Left ventricle myocardium inferior (tissue), 1 donor: ENCODE data around the gene MEIS3. TPM values are rescaled to one million over a fixed set of nuclear protein-coding genes. Genes with fewer than 3 reads are reported as not detected.

Source experiments
- DNase-seq: peaks from one replicate; pipeline ENCODE4 v3.0.0-alpha.2; 2020
- H3K27ac ChIP-seq: fragments of 200-600 bp; replicated peaks from 2 replicates; pipeline ENCODE4 v1.8.0; 2021
- H3K27me3 ChIP-seq: fragments of 200-600 bp; 2 replicates; pipeline ENCODE4 v1.8.0; 2021; ENCODE audit warnings: low read depth
- H3K36me3 ChIP-seq: fragments of 200-600 bp; 2 replicates; pipeline ENCODE4 v1.8.0; 2021
- H3K4me1 ChIP-seq: fragments of 200-600 bp; 2 replicates; pipeline ENCODE4 v1.8.0; 2021
- H3K4me3 ChIP-seq: fragments of 200-600 bp; 2 replicates; pipeline ENCODE4 v1.8.0; 2021; ENCODE audit warnings: mild to moderate bottlenecking, moderate library complexity
- H3K9me3 ChIP-seq: fragments of 200-600 bp; replicated peaks from 2 replicates; pipeline ENCODE4 v1.8.0; 2021
- intact Hi-C: fragments of 100-400 bp; cut with micrococcal nuclease; formaldehyde crosslinking; loops from one replicate; pipeline ENCODE4 v1.11.0; 2022
- total RNA-seq: library from RNA; stranded (reverse); fragmentation: NEBNext Ultra II Directional; extraction: Animal tissue kit (Norgen Biotek cat#: 25700); gene quantifications from one replicate; pipeline ENCODE4 v1.2.1, GENCODE V29; 2021
- TF ChIP-seq, protein P1 (sequence below): fragments of 200-600 bp; IDR thresholded peaks from 2 replicates; pipeline ENCODE4 v1.8.0; 2021; ENCODE audit warnings: antibody characterized with exemption, mild to moderate bottlenecking, borderline replicate concordance
- donor health status: DM: no; HTN: yes; CAD: no; lungs with severe emphysema.

Gene MEIS3
- total RNA-seq, 1 donor from 2014 or later = 3.2 TPM

DNA sequence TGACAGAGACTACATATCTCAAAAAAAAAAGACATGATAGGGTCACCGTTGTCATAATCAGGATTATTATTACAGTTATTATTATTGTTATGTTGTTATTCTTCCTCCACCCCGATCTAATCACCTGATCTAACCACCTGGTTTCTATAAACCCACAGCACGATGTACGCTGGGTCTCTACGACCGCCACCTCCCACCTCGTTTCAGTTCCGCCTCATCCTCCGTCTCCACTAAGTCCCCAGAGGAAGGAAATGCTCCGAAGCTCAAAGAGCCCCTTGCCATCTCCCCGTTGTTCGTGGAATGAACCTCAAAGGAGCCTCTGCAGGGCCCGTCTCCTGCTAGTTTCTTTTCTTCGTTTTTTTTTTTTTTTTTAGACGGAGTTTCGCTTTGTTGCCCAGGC is 15.9 kb upstream of the MEIS3 start:
- H3K27me3 ChIP-seq = peaks cover 88% of the 10 kb centered on the region
- intact Hi-C loops = no loop called here

DNA sequence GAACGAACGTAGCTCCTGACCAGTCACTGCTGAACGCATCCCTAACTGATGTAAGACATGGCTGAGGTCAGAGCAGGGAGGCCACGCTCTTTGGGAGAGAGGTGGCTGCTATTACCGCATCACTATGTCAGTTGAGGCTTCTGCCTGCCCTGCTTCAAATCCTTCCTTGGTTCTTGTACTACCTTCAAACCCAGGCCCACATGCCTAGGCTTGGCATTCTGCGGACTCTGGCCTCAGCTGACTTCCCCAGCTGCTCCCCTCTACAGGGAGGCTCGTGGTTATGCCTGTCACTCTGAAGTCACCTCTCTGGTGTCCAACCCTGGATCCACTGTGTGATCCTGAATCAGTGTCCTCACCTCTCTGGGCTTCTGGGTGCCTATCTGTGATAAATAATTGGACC is 14.8 kb upstream of the MEIS3 start:
- no peak for DNase-seq
- H3K9me3 ChIP-seq = no peaks in the 10 kb centered on the region
- peaks cover 98% of the 10 kb centered on the region for H3K27me3 ChIP-seq
- H3K36me3 ChIP-seq = no peaks in the 10 kb centered on the region
- H3K4me3 ChIP-seq = no peak overlapping the region
- intact Hi-C loops = no loop called here
- no peak overlapping the region for H3K27ac ChIP-seq
- H3K4me1 ChIP-seq = peaks cover 17% of the 10 kb centered on the region
- TF ChIP-seq, protein P1, sequence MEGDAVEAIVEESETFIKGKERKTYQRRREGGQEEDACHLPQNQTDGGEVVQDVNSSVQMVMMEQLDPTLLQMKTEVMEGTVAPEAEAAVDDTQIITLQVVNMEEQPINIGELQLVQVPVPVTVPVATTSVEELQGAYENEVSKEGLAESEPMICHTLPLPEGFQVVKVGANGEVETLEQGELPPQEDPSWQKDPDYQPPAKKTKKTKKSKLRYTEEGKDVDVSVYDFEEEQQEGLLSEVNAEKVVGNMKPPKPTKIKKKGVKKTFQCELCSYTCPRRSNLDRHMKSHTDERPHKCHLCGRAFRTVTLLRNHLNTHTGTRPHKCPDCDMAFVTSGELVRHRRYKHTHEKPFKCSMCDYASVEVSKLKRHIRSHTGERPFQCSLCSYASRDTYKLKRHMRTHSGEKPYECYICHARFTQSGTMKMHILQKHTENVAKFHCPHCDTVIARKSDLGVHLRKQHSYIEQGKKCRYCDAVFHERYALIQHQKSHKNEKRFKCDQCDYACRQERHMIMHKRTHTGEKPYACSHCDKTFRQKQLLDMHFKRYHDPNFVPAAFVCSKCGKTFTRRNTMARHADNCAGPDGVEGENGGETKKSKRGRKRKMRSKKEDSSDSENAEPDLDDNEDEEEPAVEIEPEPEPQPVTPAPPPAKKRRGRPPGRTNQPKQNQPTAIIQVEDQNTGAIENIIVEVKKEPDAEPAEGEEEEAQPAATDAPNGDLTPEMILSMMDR = no peak

More for the DNA sequence above, 15.9 kb upstream of the MEIS3 start:
- H3K27ac ChIP-seq = no peak overlapping the region
- H3K9me3 ChIP-seq = no peaks in the 10 kb centered on the region
- no peak overlapping the region for H3K4me3 ChIP-seq
- no peaks in the 10 kb centered on the region for H3K36me3 ChIP-seq
- DNase-seq = no peak
- TF ChIP-seq, protein P1 = no peak
- peaks cover 11% of the 10 kb centered on the region for H3K4me1 ChIP-seq

DNA sequence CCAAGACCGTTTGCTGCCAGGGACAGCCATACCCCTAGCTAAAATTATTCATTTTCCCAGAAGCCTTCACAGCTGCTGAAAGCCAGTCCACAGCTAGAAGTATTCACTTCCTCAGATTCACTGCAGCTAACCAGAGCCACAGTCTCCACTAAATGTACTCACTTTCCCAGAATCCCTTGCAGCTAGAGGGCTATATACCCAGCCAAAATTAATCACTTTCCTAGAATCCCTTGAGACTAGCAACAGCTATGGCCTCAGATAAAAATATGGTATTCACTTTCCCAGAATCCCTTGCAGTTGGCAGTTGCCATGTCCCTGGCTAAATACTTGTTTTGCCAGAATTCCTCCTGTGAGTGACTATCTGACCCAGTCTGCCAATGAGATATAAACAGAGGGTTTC is 13.8 kb upstream of the MEIS3 start:
- H3K27me3 ChIP-seq = peaks cover 98% of the 10 kb centered on the region
- no peak overlapping the region for H3K27ac ChIP-seq
- no peak for DNase-seq
- no peaks in the 10 kb centered on the region for H3K9me3 ChIP-seq
- intact Hi-C loops = no loop called here
- H3K4me3 ChIP-seq = no peak overlapping the region
- no peaks in the 10 kb centered on the region for H3K36me3 ChIP-seq
- peaks cover 26% of the 10 kb centered on the region for H3K4me1 ChIP-seq
- TF ChIP-seq, protein P1 = no peak

- Histone ChIP-seq H3K27ac (no peak overlapping the region), H3K4me3 (no peak overlapping the region), H3K36me3 (no peaks in the 10 kb centered on the region), H3K9me3 (no peaks in the 10 kb centered on the region), H3K27me3 (peaks cover 98% of the 10 kb centered on the region), H3K4me1 (peaks cover 32% of the 10 kb centered on the region)
- intact Hi-C loops = no loop called here
- no peak for DNase-seq
- TF ChIP-seq, protein P1 = no peak
Measured at GRCh38 chr19:47432499-47432898, 13.2 kb upstream of the MEIS3 start.

DNA sequence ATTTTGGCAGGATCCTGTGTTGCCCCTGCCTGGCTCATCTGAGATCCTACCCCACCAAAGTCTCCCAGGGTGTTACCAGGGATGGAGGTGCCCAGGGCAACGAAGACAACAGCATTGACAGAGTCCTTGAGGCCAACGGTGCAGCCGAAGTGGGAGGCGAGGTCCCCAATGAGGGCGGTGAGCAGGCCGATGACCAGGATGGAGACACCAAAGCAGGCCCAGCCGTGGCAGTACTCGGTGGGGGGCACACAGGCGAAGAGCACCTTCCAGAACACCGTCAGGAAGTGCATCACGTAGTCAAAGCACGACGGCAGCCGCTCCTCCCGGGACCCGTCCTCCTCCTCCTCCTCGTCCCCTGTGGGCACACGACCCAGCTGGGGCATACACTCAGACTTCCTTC is 12.8 kb upstream of the MEIS3 start:
- Histone ChIP-seq H3K36me3 (no peaks in the 10 kb centered on the region), H3K9me3 (no peaks in the 10 kb centered on the region), H3K4me3 (no peak overlapping the region), H3K27me3 (peaks cover 97% of the 10 kb centered on the region), H3K4me1 (peaks cover 34% of the 10 kb centered on the region), H3K27ac (no peak overlapping the region)
- DNase-seq = no peak
- TF ChIP-seq, protein P1 = no peak
- intact Hi-C loops = no loop called here
